Retinal pigment epithelial cell (primary cell): ENCODE measurements around the gene KIF26A.

Source experiments
- DNase-seq: peaks from one replicate; pipeline ENCODE4 v3.0.0-alpha.2; 2010; ENCODE audit warnings: low read depth
- H3K4me3 ChIP-seq: 2 replicates; pipeline ENCODE4 v1.5.1; 2011; ENCODE audit warnings: mild to moderate bottlenecking, low read length, control low read depth, moderate library complexity
- TF ChIP-seq, protein P1 (sequence below): conservative IDR thresholded peaks from 2 replicates; pipeline ENCODE4 v1.5.1; 2011; ENCODE audit warnings: low read depth, low read length, control low read depth, inconsistent platforms

KIF26A gene

DNA sequence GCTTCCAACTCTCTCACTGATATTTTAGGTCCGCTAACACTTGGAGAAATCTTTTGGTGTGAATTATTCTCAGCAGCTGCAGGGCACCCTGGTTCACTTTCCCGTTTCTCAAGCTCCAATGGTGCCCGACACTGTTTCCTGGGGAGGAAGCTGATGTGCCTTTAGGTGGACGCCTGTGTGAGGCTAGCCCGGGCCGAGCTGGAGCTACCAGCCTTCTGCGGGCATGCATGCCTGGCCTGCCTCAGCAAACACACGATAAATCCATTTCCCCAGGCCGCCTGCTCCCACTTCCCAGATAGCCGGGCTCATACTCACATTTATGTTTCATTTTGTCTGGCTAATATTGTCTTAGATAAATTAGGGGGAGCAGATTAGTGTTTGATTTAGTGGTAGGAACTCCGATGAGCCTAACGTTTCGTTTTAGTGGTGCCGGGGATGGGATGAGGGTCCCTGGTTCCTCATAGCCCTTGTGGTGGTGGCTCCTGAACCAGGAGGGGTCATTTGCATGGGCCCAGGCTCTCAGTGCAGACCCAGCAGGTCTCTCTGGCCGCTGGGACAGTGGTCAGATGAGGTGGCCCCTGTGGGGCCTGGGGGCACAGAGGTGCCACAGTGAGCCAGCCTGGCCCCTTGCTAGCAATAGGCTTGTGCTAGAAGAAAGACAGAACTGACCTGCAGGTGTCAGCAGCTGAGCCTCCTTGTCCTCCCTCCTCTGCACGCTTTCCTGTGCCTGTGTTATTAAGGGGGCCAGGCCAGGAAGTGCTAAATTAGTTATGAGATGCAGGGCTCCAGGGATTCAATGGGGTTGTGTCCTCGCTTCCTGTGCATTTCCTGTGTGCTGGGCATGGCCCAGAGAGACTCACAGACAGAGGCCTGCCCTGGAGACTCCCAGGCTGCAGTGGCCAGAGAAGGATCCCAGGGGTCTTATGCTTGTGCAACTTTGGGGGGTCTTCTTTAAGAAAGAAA is 88.3 kb downstream of the KIF26A start:
- TF ChIP-seq, protein P1, sequence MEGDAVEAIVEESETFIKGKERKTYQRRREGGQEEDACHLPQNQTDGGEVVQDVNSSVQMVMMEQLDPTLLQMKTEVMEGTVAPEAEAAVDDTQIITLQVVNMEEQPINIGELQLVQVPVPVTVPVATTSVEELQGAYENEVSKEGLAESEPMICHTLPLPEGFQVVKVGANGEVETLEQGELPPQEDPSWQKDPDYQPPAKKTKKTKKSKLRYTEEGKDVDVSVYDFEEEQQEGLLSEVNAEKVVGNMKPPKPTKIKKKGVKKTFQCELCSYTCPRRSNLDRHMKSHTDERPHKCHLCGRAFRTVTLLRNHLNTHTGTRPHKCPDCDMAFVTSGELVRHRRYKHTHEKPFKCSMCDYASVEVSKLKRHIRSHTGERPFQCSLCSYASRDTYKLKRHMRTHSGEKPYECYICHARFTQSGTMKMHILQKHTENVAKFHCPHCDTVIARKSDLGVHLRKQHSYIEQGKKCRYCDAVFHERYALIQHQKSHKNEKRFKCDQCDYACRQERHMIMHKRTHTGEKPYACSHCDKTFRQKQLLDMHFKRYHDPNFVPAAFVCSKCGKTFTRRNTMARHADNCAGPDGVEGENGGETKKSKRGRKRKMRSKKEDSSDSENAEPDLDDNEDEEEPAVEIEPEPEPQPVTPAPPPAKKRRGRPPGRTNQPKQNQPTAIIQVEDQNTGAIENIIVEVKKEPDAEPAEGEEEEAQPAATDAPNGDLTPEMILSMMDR: no peak
- no peak for DNase-seq

DNA sequence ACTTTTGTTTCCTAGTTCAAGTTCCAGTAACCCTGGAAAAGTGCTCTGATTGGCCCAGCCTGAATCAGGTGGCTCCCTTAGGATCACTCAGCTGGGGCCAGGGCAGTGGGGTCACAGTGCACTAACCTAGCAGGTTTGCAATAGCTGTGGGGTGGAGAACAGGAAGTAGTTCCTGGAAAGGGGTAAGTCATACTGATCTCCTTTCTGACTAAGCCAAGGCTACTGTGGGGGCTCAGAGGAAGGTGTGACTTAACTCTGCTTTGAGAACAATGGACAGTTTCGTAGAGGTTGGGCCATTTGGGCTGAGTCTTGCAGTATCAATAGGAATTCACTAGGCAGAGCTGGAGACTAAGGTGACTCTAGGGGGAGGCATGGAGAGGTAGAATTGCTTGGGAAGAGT is 89.4 kb downstream of the KIF26A start:
- TF ChIP-seq, protein P1: no peak
- no peak overlapping the region for H3K4me3 ChIP-seq
- no peak for DNase-seq

More for the DNA sequence above, 88.3 kb downstream of the KIF26A start:
- no peak overlapping the region for H3K4me3 ChIP-seq

DNA sequence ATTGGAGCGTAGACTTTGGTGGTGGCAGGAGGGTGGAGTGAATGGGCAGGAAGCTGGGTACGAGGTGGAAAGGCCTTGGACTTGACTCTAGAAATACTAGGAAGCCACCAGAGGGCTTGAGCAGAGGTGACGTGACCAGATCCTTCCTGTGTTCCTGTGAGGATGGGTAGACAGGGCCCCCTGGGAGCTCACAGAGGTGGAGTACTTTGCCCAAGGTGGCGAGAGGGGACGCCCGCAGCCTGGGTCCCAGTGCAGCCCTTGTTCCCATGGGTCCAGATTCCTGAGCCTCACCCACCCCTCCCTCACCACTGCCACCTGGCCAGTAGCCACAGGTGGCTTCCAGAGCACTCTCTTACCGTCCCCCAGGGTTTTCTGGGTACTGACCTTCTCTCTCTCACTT is 89.8 kb downstream of the KIF26A start:
- TF ChIP-seq, protein P1: no peak

GRCh38 chr14:104228716-104229533 is 90.5 kb downstream of the KIF26A start:
- no peak overlapping the region for H3K4me3 ChIP-seq
- DNase-seq: no peak
- TF ChIP-seq, protein P1: no peak

More for the DNA sequence above, 89.8 kb downstream of the KIF26A start:
- no peak overlapping the region for H3K4me3 ChIP-seq
- no peak for DNase-seq

DNA sequence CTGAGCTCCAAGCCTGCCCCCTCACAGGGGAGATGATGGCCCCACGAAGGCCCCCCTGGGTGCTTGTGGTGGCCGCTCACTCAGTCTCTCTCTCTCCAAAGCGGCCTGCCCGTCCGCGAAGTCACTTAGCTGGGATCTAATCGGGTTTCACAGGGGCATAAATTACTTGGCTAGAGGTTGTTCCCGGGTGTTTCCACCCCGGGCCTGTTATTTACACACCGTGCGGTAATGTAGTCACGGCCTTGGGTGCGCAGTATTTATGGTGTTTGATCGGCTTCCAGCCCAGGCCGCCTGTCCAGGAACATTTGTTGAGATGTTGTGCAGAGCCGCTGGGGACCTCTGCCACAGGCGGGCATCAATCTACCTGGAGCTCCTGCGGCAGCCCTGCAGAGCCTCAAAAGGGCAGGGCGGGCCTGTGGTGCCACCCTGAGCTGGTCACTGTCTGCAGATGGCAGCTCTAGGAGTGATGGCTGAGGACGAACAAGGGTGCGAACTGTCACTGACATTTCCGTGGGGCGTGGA is 91.2 kb downstream of the KIF26A start:
- TF ChIP-seq, protein P1: no peak
- no peak overlapping the region for H3K4me3 ChIP-seq
- DNase-seq: no peak

GRCh38 chr14:104230119-104230815 is 91.9 kb downstream of the KIF26A start:
- H3K4me3 ChIP-seq: no peak overlapping the region
- TF ChIP-seq, protein P1: no peak
- DNase-seq: no peak
